Measurements from ENCODE around the gene CTNNA1. TPM values are rescaled to one million over a fixed set of nuclear protein-coding genes. Genes with fewer than 3 reads are reported as not detected.

Gene CTNNA1
- total RNA-seq, 1 donor from 2014 or later: 598 TPM

GRCh38 chr5:138752341-138752950, 779 bp upstream of the CTNNA1 start:
- H3K36me3 Mint-ChIP-seq (ENCODE audit: unreplicated experiment): peaks cover 13% of the 10 kb centered on the region
- no peak for TF ChIP-seq CTCF (IDR thresholded peaks at IDR 0.05; ENCODE audit: partially characterized antibody, unreplicated experiment)
- H3K27ac Mint-ChIP-seq (ENCODE audit: unreplicated experiment): peak overlapping the region; percentile 82
- H3K4me1 Mint-ChIP-seq (ENCODE audit: low read depth, unreplicated experiment): peaks cover 23% of the 10 kb centered on the region
- peaks cover 11% of the 10 kb centered on the region for H3K27me3 Mint-ChIP-seq (ENCODE audit: unreplicated experiment)
- H3K9me3 Mint-ChIP-seq (ENCODE audit: unreplicated experiment): peaks cover 17% of the 10 kb centered on the region
- no peak for DNase-seq
- H3K4me3 Mint-ChIP-seq (ENCODE audit: unreplicated experiment): peak overlapping the region; percentile 81

GRCh38 chr5:138753794-138754698, 821 bp downstream of the CTNNA1 start:
- Mint-ChIP-seq H3K9me3 (ENCODE audit: unreplicated experiment) (peaks cover 24% of the 10 kb centered on the region), H3K27me3 (ENCODE audit: unreplicated experiment) (peaks cover 10% of the 10 kb centered on the region), H3K4me3 (ENCODE audit: unreplicated experiment) (peak overlapping the region; percentile 96), H3K4me1 (ENCODE audit: low read depth, unreplicated experiment) (peaks cover 20% of the 10 kb centered on the region), H3K36me3 (ENCODE audit: unreplicated experiment) (peaks cover 25% of the 10 kb centered on the region), H3K27ac (ENCODE audit: unreplicated experiment) (peak overlapping the region; percentile 74)
- DNase-seq: peak; percentile 65
- TF ChIP-seq CTCF (IDR thresholded peaks at IDR 0.05; ENCODE audit: partially characterized antibody, unreplicated experiment): no peak

GRCh38 chr5:138754699-138755057, 1.5 kb downstream of the CTNNA1 start:
- no peak for TF ChIP-seq CTCF (IDR thresholded peaks at IDR 0.05; ENCODE audit: partially characterized antibody, unreplicated experiment)
- Mint-ChIP-seq H3K27me3 (ENCODE audit: unreplicated experiment) (peaks cover 10% of the 10 kb centered on the region), H3K4me1 (ENCODE audit: low read depth, unreplicated experiment) (peaks cover 20% of the 10 kb centered on the region), H3K9me3 (ENCODE audit: unreplicated experiment) (peaks cover 26% of the 10 kb centered on the region), H3K36me3 (ENCODE audit: unreplicated experiment) (peaks cover 27% of the 10 kb centered on the region), H3K27ac (ENCODE audit: unreplicated experiment) (peak overlapping the region; percentile 74), H3K4me3 (ENCODE audit: unreplicated experiment) (peak overlapping the region; percentile 96)
- DNase-seq: no peak

GRCh38 chr5:138755084-138755748, 2.0 kb downstream of the CTNNA1 start:
- no peak overlapping the region for H3K27ac Mint-ChIP-seq (ENCODE audit: unreplicated experiment)
- peak overlapping the region; percentile 96 for H3K4me3 Mint-ChIP-seq (ENCODE audit: unreplicated experiment)
- TF ChIP-seq CTCF (IDR thresholded peaks at IDR 0.05; ENCODE audit: partially characterized antibody, unreplicated experiment): no peak
- peaks cover 26% of the 10 kb centered on the region for H3K9me3 Mint-ChIP-seq (ENCODE audit: unreplicated experiment)
- no peak for DNase-seq
- peaks cover 20% of the 10 kb centered on the region for H3K4me1 Mint-ChIP-seq (ENCODE audit: low read depth, unreplicated experiment)
- H3K36me3 Mint-ChIP-seq (ENCODE audit: unreplicated experiment): peaks cover 27% of the 10 kb centered on the region
- H3K27me3 Mint-ChIP-seq (ENCODE audit: unreplicated experiment): peaks cover 10% of the 10 kb centered on the region
